Measurements from ENCODE around the gene FKBP7. TPM values are rescaled to one million over a fixed set of nuclear protein-coding genes. Genes with fewer than 3 reads are reported as not detected.

The FKBP7 gene
- total RNA-seq, 4 donors from 2014 or later, result 12.3 to 26.0 (median 17.5) TPM

- H3K27me3 ChIP-seq, result no peaks in the 10 kb centered on the region
- peaks cover 0 to 54% (median 23%) of the 10 kb centered on the region in 4 donors for H3K4me1 ChIP-seq
- H3K36me3 ChIP-seq, result no peaks in the 10 kb centered on the region
- peak overlapping the region; percentile 94 to 98 (median 98) for H3K27ac ChIP-seq
- no peak for TF ChIP-seq CTCF (IDR thresholded peaks at IDR 0.05)
- TF ChIP-seq EP300 (IDR thresholded peaks at IDR 0.05), result no peak
- no peak for TF ChIP-seq POLR2A (IDR thresholded peaks at IDR 0.05)
- WGBS, 2 donors, result 55 to 65% methylated on average over 4 of the region's 4 CpGs
- DNase-seq (ENCODE audit: low spot score in 2 of 2), result no peak
- peak overlapping the region; percentile 65 to 79 (median 68) for H3K4me3 ChIP-seq
- H3K9me3 ChIP-seq, result no peaks in the 10 kb centered on the region
Measured at GRCh38 chr2:178479275-178479616, 846 bp upstream of the FKBP7 start.

- Histone ChIP-seq H3K36me3 (no peaks in the 10 kb centered on the region), H3K4me1 (peaks cover 0 to 52% (median 21%) of the 10 kb centered on the region in 4 donors), H3K4me3 (peak overlapping the region; percentile 65 to 79 (median 68)), H3K27me3 (no peaks in the 10 kb centered on the region), H3K9me3 (no peaks in the 10 kb centered on the region), H3K27ac (peak overlapping the region; percentile 94 to 98 (median 98))
- 1% methylated on average over 10 of the region's 10 CpGs for WGBS, 2 donors
- peak in 1 of 2 donors; percentile 6 for DNase-seq (ENCODE audit: low spot score in 2 of 2)
- TF ChIP-seq POLR2A (IDR thresholded peaks at IDR 0.05), result no peak
- no peak for TF ChIP-seq EP300 (IDR thresholded peaks at IDR 0.05)
- TF ChIP-seq CTCF (IDR thresholded peaks at IDR 0.05), result no peak
Measured at GRCh38 chr2:178478130-178478438, 316 bp downstream of the FKBP7 start.

GRCh38 chr2:178477443-178478129 is 814 bp downstream of the FKBP7 start:
- Histone ChIP-seq H3K36me3 (no peaks in the 10 kb centered on the region), H3K4me1 (peaks cover 0 to 47% (median 17%) of the 10 kb centered on the region in 4 donors), H3K27me3 (no peaks in the 10 kb centered on the region), H3K9me3 (no peaks in the 10 kb centered on the region), H3K4me3 (peak overlapping the region; percentile 65 to 79 (median 68)), H3K27ac (peak overlapping the region; percentile 94 to 98 (median 98))
- no peak for DNase-seq (ENCODE audit: low spot score in 2 of 2)
- 5 to 7% methylated on average over 3 of the region's 3 CpGs for WGBS, 2 donors
- TF ChIP-seq CTCF (IDR thresholded peaks at IDR 0.05) (no peak), EP300 (IDR thresholded peaks at IDR 0.05) (no peak), POLR2A (IDR thresholded peaks at IDR 0.05) (no peak)

GRCh38 chr2:178476477-178476876 is 1.9 kb downstream of the FKBP7 start:
- no peak overlapping the region for H3K27ac ChIP-seq
- no peaks in the 10 kb centered on the region for H3K27me3 ChIP-seq
- no peaks in the 10 kb centered on the region for H3K36me3 ChIP-seq
- DNase-seq (ENCODE audit: low spot score in 2 of 2), result no peak
- H3K9me3 ChIP-seq, result no peaks in the 10 kb centered on the region
- no peak overlapping the region for H3K4me3 ChIP-seq
- peaks cover 0 to 36% (median 6%) of the 10 kb centered on the region in 4 donors for H3K4me1 ChIP-seq
- TF ChIP-seq CTCF (IDR thresholded peaks at IDR 0.05), result no peak
- no peak for TF ChIP-seq EP300 (IDR thresholded peaks at IDR 0.05)
- TF ChIP-seq POLR2A (IDR thresholded peaks at IDR 0.05), result no peak

GRCh38 chr2:178474560-178474959 is 3.8 kb downstream of the FKBP7 start:
- Histone ChIP-seq H3K4me1 (peaks cover 0 to 28% (median 1%) of the 10 kb centered on the region in 4 donors), H3K27me3 (no peaks in the 10 kb centered on the region), H3K36me3 (peaks cover 0 to 1% (median 0%) of the 10 kb centered on the region in 3 donors), H3K9me3 (no peaks in the 10 kb centered on the region), H3K4me3 (no peak overlapping the region), H3K27ac (no peak overlapping the region)
- WGBS, 2 donors, result 96 to 99% methylated on average over 5 of the region's 5 CpGs
- no peak for TF ChIP-seq EP300 (IDR thresholded peaks at IDR 0.05)
- TF ChIP-seq POLR2A (IDR thresholded peaks at IDR 0.05), result no peak
- TF ChIP-seq CTCF (IDR thresholded peaks at IDR 0.05), result no peak
- no peak for DNase-seq (ENCODE audit: low spot score in 2 of 2)

Measured in tibial nerve (tissue), 4 donors.